Measurements from ENCODE around the gene THSD7B. TPM values are rescaled to one million over a fixed set of nuclear protein-coding genes. Genes with fewer than 3 reads are reported as not detected.

THSD7B gene
- total RNA-seq, 1 donor = 0.36 TPM

- no peak for TF ChIP-seq CTCF (IDR thresholded peaks at IDR 0.05; ENCODE audit: insufficient read depth, low read length)
- H3K4me3 ChIP-seq (ENCODE audit: low read depth, low read length) = no peak overlapping the region
- DNase-seq (ENCODE audit: low read depth) = peak; percentile 42
These were observed 487.6 kb downstream of the THSD7B start for GRCh38 chr2:137252934-137253333.

- no peak for TF ChIP-seq CTCF (IDR thresholded peaks at IDR 0.05; ENCODE audit: insufficient read depth, low read length)
- no peak overlapping the region for H3K4me3 ChIP-seq (ENCODE audit: low read depth, low read length)
- no peak for DNase-seq (ENCODE audit: low read depth)
These were observed 488.7 kb downstream of the THSD7B start for GRCh38 chr2:137254052-137254451.

- TF ChIP-seq CTCF (IDR thresholded peaks at IDR 0.05; ENCODE audit: insufficient read depth, low read length) = no peak
- H3K4me3 ChIP-seq (ENCODE audit: low read depth, low read length) = no peak overlapping the region
- no peak for DNase-seq (ENCODE audit: low read depth)
These were observed 490.0 kb downstream of the THSD7B start for GRCh38 chr2:137255345-137255744.

- no peak overlapping the region for H3K4me3 ChIP-seq (ENCODE audit: low read depth, low read length)
These were observed 490.6 kb downstream of the THSD7B start for GRCh38 chr2:137255990-137256389.

GRCh38 chr2:137261881-137262585 is 496.7 kb downstream of the THSD7B start:
- no peak for DNase-seq (ENCODE audit: low read depth)
- TF ChIP-seq CTCF (IDR thresholded peaks at IDR 0.05; ENCODE audit: insufficient read depth, low read length) = no peak
- H3K4me3 ChIP-seq (ENCODE audit: low read depth, low read length) = no peak overlapping the region

More at GRCh38 chr2:137255990-137256389, 490.6 kb downstream of the THSD7B start:
- peak; percentile 42 for DNase-seq (ENCODE audit: low read depth)
- TF ChIP-seq CTCF (IDR thresholded peaks at IDR 0.05; ENCODE audit: insufficient read depth, low read length) = no peak

GRCh38 chr2:137262594-137262993 is 497.2 kb downstream of the THSD7B start:
- TF ChIP-seq CTCF (IDR thresholded peaks at IDR 0.05; ENCODE audit: insufficient read depth, low read length) = no peak
- H3K4me3 ChIP-seq (ENCODE audit: low read depth, low read length) = no peak overlapping the region

More at GRCh38 chr2:137262594-137262993, 497.2 kb downstream of the THSD7B start:
- DNase-seq (ENCODE audit: low read depth) = no peak

Measured in fibroblast of the aortic adventitia (primary cell).